ENCODE data around the gene MESD.

GRCh38 chr15:80969316-80969715 lies 20.3 kb downstream of the MESD start:
- TF ChIP-seq CTCF (IDR thresholded peaks at IDR 0.05) (no peak), ZFX (IDR thresholded peaks at IDR 0.05; ENCODE audit: borderline replicate concordance) (no peak)
